Hepatocyte (in vitro differentiated cells): Measurements from ENCODE around the gene SND1.

Source experiments
- EZH2 ChIP-seq: fragments of 200-600 bp; sonication (generic); IDR thresholded peaks from 2 replicates; pipeline ENCODE4 v1.6.1; 2016; ENCODE audit warnings: antibody characterized with exemption, mild to moderate bottlenecking, borderline replicate concordance
- TF ChIP-seq, protein P1 (sequence below): fragments of 200-600 bp; sonication (generic); IDR thresholded peaks from 2 replicates; pipeline ENCODE4 v1.5.1; 2016; ENCODE audit warnings: antibody characterized with exemption, mild to moderate bottlenecking; ENCODE audit not compliant: poor library complexity

DNA sequence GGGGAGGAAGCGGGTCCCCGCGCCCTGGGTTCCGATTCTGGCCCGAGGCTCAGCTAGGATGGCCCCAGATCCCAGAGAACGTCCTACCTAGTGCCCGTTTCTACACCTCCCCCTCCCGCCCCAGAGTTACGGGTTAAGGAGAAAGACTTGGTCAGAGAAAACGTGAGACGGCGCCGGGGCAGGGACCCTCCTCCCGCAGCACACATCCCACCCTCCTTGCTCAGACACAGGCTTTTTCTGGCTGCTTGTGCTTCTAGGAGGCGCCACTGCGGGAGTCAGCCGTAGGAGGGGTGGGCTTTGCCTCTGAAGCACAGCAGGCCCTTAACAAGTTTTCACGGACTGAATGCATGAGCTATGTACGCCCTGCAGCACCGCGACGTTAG is 484.2 kb downstream of the SND1 start:
- TF ChIP-seq, protein P1, sequence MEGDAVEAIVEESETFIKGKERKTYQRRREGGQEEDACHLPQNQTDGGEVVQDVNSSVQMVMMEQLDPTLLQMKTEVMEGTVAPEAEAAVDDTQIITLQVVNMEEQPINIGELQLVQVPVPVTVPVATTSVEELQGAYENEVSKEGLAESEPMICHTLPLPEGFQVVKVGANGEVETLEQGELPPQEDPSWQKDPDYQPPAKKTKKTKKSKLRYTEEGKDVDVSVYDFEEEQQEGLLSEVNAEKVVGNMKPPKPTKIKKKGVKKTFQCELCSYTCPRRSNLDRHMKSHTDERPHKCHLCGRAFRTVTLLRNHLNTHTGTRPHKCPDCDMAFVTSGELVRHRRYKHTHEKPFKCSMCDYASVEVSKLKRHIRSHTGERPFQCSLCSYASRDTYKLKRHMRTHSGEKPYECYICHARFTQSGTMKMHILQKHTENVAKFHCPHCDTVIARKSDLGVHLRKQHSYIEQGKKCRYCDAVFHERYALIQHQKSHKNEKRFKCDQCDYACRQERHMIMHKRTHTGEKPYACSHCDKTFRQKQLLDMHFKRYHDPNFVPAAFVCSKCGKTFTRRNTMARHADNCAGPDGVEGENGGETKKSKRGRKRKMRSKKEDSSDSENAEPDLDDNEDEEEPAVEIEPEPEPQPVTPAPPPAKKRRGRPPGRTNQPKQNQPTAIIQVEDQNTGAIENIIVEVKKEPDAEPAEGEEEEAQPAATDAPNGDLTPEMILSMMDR: no peak
- no peak for TF ChIP-seq EZH2
